HL-60 (cell line): ENCODE data around the gene CMTM8.

Source experiments
- DNase-seq, 2 experiments: peaks; one replicate each; pipeline ENCODE4 v3.0.0-alpha.2; 2010 to 2020; ENCODE audit warnings: low read depth in 1 of 2, low spot score in 1 of 2
- H3K27ac ChIP-seq: fragments of 250-450 bp; sonication (Bioruptor Pico); replicated peaks from 2 replicates; pipeline ENCODE4 v1.5.1; 2020; ENCODE audit warnings: mild to moderate bottlenecking, moderate library complexity
- H3K27me3 ChIP-seq: fragments of 250-450 bp; sonication (Bioruptor Pico); 2 replicates; pipeline ENCODE4 v1.5.1; 2021; ENCODE audit warnings: mild to moderate bottlenecking, moderate library complexity; ENCODE audit not compliant: insufficient read depth, poor library complexity, severe bottlenecking
- H3K4me3 ChIP-seq: replicated peaks from 2 replicates; pipeline ENCODE4 v1.5.1; 2011; ENCODE audit warnings: mild to moderate bottlenecking, control low read depth, low read length; ENCODE audit not compliant: insufficient read depth
- GABPA ChIP-seq: IDR thresholded peaks from 2 replicates; pipeline ENCODE4 v1.6.1; 2012; ENCODE audit warnings: low read depth
- POLR2AphosphoS5 ChIP-seq: IDR thresholded peaks from 2 replicates; pipeline ENCODE4 v1.6.1; 2012; ENCODE audit warnings: low read depth
- SPI1 ChIP-seq: IDR thresholded peaks from 2 replicates; pipeline ENCODE4 v1.6.1; 2012; ENCODE audit warnings: low read depth, mild to moderate bottlenecking, borderline replicate concordance
- TF ChIP-seq, protein P1 (sequence below): IDR thresholded peaks from 2 replicates; pipeline ENCODE4 v1.6.1; 2012; ENCODE audit warnings: low read depth; ENCODE audit not compliant: insufficient replicate concordance
- TF ChIP-seq, protein P2 (sequence below): IDR thresholded peaks from one replicate; pipeline ENCODE4 v1.5.1; 2011; ENCODE audit warnings: low read length, control low read depth, inconsistent platforms; ENCODE audit not compliant: insufficient read depth

CMTM8 gene

DNA sequence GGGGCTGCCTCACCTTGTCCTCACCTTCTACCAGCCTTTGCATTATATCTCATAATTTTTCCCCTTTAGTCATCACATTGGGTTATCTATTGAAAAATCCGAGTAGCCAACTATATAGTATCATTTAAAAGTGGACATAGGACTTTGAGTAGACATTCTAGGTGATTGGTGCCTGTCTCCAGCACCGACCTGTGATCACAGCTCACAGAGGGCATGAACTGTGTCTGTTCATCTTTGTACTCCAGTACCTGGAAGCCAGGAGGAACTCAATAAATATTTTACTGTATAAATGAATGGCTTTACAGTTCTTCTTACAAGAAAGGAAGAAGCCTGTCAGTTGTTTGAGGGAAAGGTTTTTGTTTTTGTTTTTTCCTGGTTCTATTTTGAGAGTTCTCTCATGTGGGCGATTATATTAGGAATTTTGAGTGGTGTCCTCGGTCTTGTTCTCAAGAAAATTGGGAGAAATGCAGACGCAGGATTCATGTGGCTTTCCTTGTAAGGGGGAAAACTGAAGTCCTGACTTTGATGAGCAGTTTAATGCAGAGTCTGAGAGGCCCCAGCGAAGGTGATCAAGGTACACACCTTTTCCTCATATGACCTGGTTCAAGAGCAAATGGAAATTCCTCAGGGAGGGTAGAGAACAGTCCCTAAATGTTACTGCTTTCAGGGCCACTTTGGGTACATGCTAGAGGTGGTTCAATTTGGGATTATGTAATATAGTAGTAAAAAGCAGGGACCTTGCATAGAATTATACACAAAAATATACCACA, 46.1 kb downstream of the CMTM8 start:
- DNase-seq, result no peak
- Histone ChIP-seq H3K27me3 (no peaks in the 10 kb centered on the region), H3K4me3 (no peak overlapping the region), H3K27ac (no peak overlapping the region)
- TF ChIP-seq SPI1 (no peak), GABPA (no peak), POLR2AphosphoS5 (no peak)
- TF ChIP-seq, protein P1, sequence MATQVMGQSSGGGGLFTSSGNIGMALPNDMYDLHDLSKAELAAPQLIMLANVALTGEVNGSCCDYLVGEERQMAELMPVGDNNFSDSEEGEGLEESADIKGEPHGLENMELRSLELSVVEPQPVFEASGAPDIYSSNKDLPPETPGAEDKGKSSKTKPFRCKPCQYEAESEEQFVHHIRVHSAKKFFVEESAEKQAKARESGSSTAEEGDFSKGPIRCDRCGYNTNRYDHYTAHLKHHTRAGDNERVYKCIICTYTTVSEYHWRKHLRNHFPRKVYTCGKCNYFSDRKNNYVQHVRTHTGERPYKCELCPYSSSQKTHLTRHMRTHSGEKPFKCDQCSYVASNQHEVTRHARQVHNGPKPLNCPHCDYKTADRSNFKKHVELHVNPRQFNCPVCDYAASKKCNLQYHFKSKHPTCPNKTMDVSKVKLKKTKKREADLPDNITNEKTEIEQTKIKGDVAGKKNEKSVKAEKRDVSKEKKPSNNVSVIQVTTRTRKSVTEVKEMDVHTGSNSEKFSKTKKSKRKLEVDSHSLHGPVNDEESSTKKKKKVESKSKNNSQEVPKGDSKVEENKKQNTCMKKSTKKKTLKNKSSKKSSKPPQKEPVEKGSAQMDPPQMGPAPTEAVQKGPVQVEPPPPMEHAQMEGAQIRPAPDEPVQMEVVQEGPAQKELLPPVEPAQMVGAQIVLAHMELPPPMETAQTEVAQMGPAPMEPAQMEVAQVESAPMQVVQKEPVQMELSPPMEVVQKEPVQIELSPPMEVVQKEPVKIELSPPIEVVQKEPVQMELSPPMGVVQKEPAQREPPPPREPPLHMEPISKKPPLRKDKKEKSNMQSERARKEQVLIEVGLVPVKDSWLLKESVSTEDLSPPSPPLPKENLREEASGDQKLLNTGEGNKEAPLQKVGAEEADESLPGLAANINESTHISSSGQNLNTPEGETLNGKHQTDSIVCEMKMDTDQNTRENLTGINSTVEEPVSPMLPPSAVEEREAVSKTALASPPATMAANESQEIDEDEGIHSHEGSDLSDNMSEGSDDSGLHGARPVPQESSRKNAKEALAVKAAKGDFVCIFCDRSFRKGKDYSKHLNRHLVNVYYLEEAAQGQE, result no peak
- TF ChIP-seq, protein P2, sequence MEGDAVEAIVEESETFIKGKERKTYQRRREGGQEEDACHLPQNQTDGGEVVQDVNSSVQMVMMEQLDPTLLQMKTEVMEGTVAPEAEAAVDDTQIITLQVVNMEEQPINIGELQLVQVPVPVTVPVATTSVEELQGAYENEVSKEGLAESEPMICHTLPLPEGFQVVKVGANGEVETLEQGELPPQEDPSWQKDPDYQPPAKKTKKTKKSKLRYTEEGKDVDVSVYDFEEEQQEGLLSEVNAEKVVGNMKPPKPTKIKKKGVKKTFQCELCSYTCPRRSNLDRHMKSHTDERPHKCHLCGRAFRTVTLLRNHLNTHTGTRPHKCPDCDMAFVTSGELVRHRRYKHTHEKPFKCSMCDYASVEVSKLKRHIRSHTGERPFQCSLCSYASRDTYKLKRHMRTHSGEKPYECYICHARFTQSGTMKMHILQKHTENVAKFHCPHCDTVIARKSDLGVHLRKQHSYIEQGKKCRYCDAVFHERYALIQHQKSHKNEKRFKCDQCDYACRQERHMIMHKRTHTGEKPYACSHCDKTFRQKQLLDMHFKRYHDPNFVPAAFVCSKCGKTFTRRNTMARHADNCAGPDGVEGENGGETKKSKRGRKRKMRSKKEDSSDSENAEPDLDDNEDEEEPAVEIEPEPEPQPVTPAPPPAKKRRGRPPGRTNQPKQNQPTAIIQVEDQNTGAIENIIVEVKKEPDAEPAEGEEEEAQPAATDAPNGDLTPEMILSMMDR, result no peak

DNA sequence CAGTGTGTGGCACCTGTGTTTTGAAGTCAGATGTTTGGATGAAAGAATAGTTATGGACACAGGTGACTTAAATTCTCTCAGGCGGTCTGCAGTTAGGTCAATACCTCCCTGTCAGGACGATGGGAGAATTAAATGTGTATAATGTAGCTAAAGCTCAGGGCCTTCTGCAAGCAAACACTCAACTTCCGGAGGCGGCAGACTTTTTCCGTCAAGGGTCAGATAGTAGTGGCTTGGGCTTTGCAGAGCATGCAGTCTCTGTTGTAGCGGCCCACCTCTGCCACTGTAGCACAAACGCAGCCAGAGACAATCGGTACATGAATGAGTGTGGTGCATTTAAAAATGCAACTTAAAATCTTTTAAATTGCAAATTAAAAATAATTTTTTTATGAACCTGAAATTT, 47.4 kb downstream of the CMTM8 start:
- no peak for DNase-seq
- H3K27me3 ChIP-seq, result no peaks in the 10 kb centered on the region
- H3K4me3 ChIP-seq, result no peak overlapping the region
- H3K27ac ChIP-seq, result no peak overlapping the region
- TF ChIP-seq, protein P2, result no peak
- no peak for TF ChIP-seq GABPA
- no peak for TF ChIP-seq SPI1
- TF ChIP-seq, protein P1, result no peak
- no peak for TF ChIP-seq POLR2AphosphoS5

DNA sequence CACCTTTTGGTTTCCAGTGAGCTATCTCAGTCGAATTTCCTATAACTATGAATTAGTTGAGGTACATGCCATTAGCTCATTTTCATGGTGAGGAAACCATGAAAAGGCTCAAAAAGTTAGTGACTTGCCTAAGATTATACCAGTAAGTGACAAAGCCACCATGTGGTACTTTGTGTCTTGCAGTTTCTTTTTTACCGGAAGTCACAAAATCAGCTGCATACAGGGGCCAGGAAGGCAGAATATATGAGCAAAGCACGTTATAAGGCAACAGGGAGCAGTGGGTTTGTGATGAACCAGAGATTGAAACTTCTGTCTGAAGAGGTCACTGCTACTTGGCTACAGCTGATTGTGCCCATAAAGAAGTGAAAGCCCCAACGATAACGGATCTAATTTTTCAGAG, 50.3 kb downstream of the CMTM8 start:
- no peak overlapping the region for H3K27ac ChIP-seq
- no peak for DNase-seq
- H3K27me3 ChIP-seq, result no peaks in the 10 kb centered on the region
- TF ChIP-seq POLR2AphosphoS5, result no peak
- TF ChIP-seq, protein P1, result no peak
- no peak overlapping the region for H3K4me3 ChIP-seq
